Cardiac septum (tissue), 1 donor: Measurements from ENCODE around the gene ABCC3. TPM values are rescaled to one million over a fixed set of nuclear protein-coding genes. Genes with fewer than 3 reads are reported as not detected.

Experiments
- DNase-seq: peaks from one replicate; pipeline ENCODE4 v3.0.0-alpha.2; 2020; ENCODE audit warnings: low spot score
- intact Hi-C: fragments of 100-400 bp; cut with DNase I; formaldehyde crosslinking; loops from one replicate; pipeline ENCODE4 v1.14.0; 2022
- long read RNA-seq: library from polyadenylated mRNA; unstranded; transcript quantifications from one replicate; pipeline ENCODE4 v2.0.0, GENCODE V29; 2021
- total RNA-seq: library from RNA; stranded (reverse); fragmentation: NEBNext Ultra II Directional; extraction: Animal tissue kit (Norgen Biotek cat#: 25700); gene quantifications from one replicate; pipeline ENCODE4 v1.2.1, GENCODE V29; 2021
- donor health status: DM: no; HTN: no; CAD: no.

ABCC3 gene, protein sequence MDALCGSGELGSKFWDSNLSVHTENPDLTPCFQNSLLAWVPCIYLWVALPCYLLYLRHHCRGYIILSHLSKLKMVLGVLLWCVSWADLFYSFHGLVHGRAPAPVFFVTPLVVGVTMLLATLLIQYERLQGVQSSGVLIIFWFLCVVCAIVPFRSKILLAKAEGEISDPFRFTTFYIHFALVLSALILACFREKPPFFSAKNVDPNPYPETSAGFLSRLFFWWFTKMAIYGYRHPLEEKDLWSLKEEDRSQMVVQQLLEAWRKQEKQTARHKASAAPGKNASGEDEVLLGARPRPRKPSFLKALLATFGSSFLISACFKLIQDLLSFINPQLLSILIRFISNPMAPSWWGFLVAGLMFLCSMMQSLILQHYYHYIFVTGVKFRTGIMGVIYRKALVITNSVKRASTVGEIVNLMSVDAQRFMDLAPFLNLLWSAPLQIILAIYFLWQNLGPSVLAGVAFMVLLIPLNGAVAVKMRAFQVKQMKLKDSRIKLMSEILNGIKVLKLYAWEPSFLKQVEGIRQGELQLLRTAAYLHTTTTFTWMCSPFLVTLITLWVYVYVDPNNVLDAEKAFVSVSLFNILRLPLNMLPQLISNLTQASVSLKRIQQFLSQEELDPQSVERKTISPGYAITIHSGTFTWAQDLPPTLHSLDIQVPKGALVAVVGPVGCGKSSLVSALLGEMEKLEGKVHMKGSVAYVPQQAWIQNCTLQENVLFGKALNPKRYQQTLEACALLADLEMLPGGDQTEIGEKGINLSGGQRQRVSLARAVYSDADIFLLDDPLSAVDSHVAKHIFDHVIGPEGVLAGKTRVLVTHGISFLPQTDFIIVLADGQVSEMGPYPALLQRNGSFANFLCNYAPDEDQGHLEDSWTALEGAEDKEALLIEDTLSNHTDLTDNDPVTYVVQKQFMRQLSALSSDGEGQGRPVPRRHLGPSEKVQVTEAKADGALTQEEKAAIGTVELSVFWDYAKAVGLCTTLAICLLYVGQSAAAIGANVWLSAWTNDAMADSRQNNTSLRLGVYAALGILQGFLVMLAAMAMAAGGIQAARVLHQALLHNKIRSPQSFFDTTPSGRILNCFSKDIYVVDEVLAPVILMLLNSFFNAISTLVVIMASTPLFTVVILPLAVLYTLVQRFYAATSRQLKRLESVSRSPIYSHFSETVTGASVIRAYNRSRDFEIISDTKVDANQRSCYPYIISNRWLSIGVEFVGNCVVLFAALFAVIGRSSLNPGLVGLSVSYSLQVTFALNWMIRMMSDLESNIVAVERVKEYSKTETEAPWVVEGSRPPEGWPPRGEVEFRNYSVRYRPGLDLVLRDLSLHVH (N-terminal part only)
- total RNA-seq, result 1.9 TPM
- long read RNA-seq, partial matches to known transcripts, result 0 of 1 reads
- long read RNA-seq, other reads (novel, unspliced or antisense), result 1 of 1 reads

DNA sequence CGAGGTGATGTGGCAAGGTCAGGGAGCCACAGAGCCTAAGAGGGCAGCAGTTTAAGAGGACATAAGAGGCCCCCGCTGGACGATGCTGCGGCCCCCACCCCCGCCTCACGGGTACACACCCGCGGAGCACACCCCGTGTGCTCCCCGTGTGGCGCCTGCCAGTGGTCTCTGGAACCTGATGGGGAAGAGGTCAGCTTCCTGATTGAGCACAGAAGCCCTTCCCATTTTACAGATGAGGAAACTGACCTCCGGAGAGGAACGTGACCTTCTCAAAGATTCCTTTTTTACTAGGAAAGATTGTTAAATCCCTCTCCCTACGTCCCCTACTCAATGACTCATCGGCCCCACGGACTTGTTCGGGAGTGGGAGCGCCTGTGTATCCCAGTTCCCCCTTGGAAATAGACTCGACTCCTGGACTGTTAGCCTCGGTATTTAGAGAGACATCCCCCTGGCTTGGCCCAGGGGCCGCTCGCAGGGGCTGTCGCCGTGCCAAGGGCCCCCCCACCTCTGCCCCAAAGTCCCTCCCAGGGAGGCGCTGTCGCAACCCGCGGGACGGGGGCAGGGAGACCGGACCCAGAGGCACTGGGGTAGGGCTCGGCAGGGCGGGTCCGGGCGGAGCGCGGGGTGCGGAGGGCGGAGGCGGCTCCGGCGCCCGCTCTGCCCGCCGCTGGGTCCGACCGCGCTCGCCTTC lies at the start of gene ABCC3:
Gene ABCC3, plus strand, starts transcription at position 658 of the 691 bp plus-strand sequence. CDS start 56 bp downstream, outside the sequence.
- intact Hi-C loops, result no loop called here
- no peak for DNase-seq

DNA sequence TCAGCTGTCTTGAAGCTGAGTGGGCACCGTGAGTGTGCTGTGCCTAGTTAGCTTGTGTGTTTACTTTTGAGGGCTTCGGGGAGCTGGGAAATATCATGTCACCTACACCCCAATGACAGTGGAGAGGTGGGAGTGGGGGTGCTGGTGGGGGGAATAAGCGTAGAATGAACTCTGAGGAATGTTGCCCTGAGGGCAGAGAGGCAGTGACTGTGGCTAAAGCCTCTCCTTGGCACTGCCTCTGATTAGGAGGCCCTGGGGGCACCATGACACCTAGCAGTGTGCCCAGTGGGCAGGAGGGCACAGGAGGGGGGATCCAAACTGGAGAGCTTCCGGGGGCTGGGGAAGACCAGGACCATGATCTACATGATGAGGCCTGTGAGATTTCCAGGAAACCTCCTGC lies 49.3 kb upstream of the ABCC3 start:
- intact Hi-C loops, result no loop called here
- no peak for DNase-seq

DNA sequence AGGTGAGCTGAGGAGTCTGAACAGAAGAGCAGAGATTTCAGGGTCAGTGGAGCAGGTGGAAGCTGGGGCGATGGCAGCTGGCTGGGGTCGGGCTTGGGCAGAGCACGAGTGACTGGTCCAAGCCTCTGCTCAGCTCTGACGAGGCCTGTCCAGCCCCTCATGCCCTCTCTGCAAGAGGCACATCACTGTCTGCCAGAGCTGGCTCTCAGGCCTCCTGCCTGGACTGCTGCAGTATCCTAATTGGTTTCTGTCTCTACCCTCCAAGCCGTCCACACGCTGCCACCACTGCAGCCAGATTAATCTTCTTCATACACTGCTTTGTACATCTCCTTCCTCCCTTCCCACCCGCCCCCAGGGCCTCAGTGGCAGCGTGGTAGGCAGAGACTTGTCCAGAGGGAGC lies 48.8 kb upstream of the ABCC3 start:
- intact Hi-C loops, result no loop called here
- DNase-seq, result no peak

DNA sequence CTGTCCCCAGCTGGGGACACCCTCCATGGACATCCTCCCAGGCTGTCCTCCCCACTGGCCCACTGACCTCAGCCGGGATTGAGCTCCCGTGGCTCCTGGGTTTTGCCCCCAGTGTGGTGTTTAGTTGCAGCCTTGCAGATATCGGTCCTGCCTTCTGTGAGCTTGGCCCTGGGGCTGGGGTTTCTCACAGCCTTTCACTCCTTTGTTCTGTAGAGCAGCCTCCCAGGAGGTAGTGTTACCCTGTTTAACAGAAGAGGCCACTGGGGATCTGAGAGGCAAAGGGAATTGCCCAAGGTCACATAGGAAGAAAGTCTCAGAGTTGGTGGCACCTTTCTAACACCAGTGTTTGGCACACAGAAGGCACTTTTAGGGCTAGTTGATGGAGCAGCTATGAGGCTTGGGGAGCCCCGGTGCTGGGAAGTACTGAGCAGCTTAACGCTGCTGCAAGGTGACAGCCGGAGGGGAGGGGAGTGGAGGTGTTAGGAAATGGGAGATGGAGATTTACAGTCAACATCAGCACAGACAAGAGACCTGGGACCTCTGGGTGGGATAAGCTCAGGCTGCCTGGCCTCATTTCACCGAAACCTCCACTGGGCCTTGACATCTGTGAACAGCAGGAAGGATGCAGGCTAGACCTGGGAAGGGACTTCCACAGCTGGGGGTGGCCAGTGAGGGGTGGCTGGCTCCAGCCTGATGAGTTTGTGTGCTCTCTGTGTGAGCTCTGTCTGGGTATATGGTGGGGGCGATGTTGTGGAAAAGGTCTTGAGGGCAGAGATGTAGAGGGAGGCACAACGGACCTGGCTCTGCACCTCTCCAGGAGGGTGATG lies 48.0 kb upstream of the ABCC3 start:
- DNase-seq, result no peak
- intact Hi-C loops, result no loop called here

DNA sequence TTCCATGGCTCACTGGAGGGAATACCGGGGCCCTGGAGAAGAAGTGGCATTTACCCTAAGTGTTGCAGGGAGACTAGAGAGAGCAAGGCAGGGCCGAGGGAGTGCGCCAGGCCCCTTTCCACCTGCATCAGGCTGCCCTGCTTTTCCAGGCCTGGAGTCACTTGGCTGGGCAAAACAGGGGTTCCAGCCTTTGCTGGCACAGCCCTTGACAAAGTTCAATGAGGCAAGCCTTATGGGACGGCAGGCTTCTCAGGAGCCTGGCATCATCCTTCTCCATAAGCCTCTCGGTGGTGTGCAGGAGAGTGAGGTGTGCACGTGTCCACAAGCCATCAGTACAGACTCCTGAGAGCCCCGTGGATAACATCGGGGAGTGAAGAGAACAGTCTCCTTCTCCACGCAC lies 47.1 kb upstream of the ABCC3 start:
- DNase-seq, result no peak
- intact Hi-C loops, result no loop called here

DNA sequence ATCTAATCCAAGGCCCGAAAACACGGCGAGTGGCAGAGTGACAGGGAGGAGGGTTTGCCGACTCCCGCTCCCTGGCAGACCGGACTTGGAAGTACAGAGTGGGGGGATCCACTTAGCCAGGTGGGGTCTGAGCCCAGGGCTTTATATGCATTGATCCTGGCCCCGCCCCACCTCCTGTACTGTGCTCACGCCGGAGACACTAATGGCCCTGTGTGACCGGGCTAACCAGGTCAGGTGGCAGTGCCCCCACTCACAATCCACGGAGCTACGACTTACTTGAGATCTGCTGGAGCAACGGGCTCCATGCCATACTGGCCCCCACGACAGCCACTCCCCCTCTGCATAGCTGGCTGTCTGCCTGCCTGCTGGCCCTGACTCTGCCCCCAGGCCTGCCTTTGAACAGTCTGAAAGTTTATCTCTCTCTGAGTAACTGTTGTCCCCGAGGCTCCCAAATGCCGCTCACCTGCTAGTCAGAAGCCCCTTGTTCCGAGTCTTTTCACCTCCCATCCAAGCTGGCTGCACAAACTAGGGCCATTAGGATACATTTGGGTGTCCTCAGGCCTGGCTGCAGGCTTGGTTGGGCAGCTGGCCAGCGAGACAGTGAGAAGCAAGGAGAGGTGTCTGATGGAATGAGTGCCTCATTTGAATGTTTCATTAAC lies 46.2 kb upstream of the ABCC3 start:
- intact Hi-C loops, result no loop called here

DNA sequence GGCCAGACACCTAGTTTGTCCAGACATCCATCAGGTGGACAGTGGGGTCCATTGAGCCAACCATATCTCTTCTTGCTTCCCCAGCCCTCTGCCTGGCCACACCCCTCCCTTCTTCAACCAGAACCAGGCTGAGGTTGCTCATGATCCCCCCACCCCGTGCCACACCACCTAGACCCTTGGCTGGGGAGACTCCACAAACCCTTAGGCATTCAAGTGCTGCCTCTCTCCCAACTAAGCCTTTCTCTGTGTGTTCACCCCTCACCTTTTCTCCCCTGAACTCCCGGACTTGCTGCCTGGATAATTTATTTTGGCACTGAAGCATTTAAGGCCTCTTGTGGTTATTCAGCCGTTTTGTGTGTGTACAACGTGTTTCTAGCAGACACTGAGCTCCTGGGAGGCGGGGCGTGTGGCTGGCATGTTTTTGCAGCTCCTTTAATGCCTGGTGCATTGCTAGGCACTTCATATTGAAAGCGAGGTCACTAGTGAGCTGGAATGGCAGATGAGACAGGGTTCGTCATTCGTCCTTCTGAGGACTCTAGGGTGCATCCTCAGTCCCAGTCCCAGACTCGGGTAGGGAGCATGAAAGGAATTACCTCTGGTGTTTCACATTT lies 45.5 kb upstream of the ABCC3 start:
- DNase-seq, result no peak

More for the DNA sequence above, 46.2 kb upstream of the ABCC3 start:
- no peak for DNase-seq

DNA sequence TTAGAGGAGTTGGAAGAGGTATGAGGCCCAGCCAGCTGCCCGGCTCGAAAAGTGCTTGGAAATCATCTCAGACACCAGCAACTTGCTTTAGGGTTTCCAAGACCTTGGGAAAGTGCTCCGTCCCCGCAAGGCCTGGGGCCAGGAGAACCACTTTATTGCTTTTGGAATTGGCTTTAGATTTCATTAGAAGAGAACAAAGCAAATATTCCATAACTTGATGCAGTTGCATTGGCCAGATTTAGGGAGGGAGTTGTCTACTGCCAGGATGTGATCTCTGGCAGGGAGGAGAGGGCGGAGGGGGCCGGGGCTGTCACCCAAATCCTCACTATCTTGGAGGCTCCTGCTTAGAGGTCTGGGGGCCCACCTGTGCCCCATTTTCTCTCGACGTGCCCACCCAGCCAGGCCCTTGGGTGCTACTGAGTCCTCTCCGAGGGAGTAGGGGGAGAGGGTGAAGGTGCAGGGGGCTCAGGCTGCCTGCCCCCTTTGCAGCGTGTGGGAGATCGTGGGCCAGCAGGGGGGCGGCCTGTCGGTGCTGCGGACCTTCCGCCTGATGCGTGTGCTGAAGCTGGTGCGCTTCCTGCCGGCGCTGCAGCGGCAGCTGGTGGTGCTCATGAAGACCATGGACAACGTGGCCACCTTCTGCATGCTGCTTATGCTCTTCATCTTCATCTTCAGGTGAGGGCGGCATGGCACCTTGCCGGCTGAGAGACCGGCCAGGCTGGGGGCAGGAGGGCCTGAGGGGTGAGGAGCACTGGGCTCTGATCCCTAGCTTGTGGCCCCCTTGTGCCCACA lies 43.5 kb upstream of the ABCC3 start:
- DNase-seq, result no peak
- intact Hi-C loops, result no loop called here

More for the DNA sequence above, 45.5 kb upstream of the ABCC3 start:
- intact Hi-C loops, result no loop called here

DNA sequence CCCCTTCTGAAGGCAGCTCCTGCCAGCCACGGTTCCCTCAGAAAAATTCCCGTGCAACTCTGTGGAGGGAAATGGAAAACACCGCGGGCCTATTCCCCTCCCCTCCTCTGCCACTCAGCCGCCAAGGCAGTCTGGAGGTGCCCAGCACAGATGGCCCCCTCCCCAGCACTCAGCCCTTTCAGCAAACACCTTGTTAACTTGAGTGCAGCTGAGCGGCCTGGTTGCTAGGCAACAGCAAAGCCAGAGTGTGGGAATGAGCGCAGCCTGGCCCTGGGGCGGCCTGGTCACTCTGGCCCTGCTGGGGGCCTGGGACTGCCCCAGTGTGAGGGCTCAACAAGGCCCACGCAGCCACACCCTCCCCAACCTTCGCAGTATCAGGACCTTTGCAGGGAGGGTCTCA lies 41.4 kb upstream of the ABCC3 start:
- intact Hi-C loops, result no loop called here
- no peak for DNase-seq

DNA sequence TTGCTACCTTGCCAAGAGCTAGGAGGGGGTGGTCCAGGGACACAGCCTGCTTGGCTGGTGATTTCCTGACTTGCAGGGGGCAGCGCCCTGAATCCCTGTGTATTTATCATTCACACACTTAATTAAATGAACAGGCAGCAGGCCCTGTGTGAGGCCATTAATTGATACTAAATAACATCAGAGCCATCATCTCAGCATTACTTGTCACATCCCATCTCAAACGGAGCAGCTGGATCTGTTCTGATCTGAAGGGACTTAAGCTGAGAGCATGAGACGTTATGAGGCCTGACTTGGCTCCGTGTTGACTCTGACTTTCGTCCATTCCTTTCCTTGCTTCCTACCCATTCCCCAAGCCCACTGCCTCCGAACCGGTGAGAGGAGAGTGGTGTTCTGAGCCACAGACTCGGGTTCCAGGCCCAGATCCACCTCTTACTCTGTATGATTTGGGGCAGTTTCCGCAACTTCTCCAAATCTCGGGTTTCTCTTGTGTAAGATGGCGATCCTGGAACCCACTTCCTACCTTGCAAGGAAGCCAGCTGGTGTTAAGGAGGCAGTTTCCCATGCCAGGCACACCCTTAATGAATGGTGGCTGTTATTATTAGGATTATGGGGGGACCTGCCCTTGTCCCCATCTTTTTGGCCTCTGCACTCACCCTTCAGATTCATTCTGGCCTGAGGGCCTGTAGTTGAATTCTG lies 40.4 kb upstream of the ABCC3 start:
- intact Hi-C loops, result no loop called here
- no peak for DNase-seq

DNA sequence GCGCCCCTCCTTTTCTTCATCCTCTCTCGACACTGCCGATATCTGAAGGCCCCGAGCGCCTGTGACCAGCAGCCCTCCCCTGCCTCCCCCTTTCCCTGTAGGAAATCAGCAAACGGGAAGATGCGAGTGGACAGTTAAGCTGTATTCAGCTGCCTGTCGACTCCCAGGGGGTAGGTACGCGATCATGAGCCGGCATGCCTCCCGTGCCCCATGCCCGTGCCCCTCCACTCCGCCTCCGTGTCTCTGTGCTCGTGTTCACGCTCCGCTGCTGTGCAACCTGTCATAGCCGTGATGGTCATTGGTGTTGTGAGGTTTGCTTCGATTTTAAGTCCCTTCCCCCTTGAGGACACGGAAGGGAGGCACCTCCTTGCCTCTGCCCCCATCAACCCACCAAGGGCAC lies 39.8 kb upstream of the ABCC3 start:
- intact Hi-C loops, result no loop called here
- DNase-seq, result no peak

DNA sequence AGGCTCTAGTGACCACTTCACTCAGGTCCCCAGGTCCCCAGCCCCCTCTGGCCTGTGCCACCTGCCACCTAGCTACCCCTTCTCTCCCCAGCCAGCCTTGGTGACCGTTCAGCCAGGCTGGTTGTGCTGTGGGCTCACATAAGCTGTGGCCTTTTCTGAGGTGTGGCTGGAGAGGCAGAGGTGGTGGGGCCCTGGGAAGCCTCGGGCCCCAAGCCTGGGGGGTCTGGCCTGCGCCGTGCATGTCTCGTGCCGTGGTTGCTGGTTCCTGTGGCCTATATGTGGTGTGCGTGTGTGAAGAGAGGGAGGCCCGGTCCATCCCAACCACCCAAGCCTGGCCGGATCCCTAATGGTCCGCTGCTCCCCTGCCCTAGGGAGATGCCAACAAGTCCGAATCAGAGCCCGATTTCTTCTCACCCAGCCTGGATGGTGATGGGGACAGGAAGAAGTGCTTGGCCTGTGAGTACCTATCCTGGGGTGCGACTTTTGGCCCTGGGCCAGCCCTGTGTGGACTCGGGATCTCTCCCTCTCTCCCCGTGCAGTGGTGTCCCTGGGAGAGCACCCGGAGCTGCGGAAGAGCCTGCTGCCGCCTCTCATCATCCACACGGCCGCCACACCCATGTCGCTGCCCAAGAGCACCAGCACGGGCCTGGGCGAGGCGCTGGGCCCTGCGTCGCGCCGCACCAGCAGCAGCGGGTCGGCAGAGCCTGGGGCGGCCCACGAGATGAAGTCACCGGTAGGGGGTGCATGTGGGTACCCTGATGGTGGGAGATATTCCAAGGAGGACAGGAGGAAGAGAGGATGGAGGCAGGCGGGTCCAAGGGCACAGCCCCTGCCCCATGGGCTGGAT lies 38.3 kb upstream of the ABCC3 start:
- intact Hi-C loops, result no loop called here
- DNase-seq, result no peak

DNA sequence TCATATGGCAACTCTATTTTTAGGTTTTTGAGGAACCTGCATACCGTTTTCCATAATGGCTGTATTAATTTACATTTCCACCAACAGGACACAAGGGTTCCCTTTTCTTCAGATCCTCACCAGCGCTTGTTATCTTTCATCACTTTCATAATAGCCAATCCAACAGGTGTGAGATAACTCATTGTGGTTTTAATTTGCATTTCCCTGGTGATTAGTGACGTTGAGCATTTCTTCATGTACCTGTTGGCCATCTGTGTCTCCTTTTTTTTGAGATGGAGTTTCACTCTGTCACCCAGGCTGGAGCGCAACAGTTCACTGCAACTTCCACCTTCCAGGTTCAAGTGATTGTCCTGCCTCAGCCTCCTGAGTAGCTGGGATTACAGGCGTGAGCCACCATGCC lies 36.2 kb upstream of the ABCC3 start:
- intact Hi-C loops, result no loop called here
- no peak for DNase-seq

DNA sequence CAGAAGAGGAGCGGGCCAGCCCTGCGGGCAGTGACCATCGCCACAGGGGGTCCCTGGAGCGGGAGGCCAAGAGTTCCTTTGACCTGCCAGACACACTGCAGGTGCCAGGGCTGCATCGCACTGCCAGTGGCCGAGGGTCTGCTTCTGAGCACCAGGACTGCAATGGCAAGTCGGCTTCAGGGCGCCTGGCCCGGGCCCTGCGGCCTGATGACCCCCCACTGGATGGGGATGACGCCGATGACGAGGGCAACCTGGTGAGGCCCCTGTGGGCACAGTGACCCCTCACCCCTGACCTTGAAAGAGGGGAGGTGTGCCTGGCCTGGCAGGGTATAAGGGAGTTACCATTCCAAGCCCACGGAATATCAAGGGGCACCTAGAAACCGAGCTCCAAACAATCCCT lies 35.1 kb upstream of the ABCC3 start:
- intact Hi-C loops, result no loop called here
- DNase-seq, result no peak

DNA sequence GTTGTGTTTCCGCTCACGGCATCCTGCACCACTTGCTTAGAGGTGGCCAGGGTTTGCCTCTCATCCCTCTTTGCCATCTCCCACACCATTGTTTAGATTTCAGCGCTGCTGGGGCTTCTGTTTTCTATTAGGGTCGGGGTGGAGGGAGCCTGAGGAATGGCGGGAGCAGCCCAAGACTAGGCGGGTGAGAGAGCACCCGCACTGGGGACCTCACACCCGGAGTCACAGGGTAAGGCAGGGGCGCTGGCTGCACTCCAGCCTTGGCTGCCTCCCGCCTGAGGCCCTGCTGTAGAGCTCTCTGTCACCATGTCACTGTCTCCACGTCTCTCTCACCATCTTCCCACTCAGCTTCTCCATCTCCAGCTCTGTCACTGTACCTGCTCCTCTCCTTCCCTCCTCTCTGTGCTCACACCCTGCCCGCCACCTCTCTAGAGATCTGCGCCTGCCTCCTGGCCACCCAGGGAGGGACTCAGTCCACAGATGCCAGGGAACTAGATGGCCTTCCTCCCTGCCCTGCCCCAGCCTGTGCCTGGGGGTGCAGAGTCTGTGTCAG lies 32.8 kb upstream of the ABCC3 start:
- no peak for DNase-seq
- intact Hi-C loops, result no loop called here
